Measurements from ENCODE around the gene TUBB6. TPM values are rescaled to one million over a fixed set of nuclear protein-coding genes. Genes with fewer than 3 reads are reported as not detected.

TUBB6 gene
- total RNA-seq, 4 donors from 2014 or later: 20.7 to 111 (median 50.5) TPM

GRCh38 chr18:12336887-12337286 is 28.8 kb downstream of the TUBB6 start:
- H3K36me3 ChIP-seq: peaks cover 0 to 77% (median 0%) of the 10 kb centered on the region in 3 donors
- TF ChIP-seq CTCF (IDR thresholded peaks at IDR 0.05) (no peak), POLR2A (IDR thresholded peaks at IDR 0.05) (no peak)

GRCh38 chr18:12338382-12338781 is 30.3 kb downstream of the TUBB6 start:
- peaks cover 0 to 92% (median 8%) of the 10 kb centered on the region in 3 donors for H3K36me3 ChIP-seq

More at GRCh38 chr18:12336887-12337286, 28.8 kb downstream of the TUBB6 start:
- H3K4me1 ChIP-seq: peaks cover 0 to 10% (median 0%) of the 10 kb centered on the region in 4 donors
- H3K27ac ChIP-seq: no peak overlapping the region
- no peaks in the 10 kb centered on the region for H3K27me3 ChIP-seq
- no peak for DNase-seq
- no peak overlapping the region for H3K4me3 ChIP-seq
- no peaks in the 10 kb centered on the region for H3K9me3 ChIP-seq

DNA sequence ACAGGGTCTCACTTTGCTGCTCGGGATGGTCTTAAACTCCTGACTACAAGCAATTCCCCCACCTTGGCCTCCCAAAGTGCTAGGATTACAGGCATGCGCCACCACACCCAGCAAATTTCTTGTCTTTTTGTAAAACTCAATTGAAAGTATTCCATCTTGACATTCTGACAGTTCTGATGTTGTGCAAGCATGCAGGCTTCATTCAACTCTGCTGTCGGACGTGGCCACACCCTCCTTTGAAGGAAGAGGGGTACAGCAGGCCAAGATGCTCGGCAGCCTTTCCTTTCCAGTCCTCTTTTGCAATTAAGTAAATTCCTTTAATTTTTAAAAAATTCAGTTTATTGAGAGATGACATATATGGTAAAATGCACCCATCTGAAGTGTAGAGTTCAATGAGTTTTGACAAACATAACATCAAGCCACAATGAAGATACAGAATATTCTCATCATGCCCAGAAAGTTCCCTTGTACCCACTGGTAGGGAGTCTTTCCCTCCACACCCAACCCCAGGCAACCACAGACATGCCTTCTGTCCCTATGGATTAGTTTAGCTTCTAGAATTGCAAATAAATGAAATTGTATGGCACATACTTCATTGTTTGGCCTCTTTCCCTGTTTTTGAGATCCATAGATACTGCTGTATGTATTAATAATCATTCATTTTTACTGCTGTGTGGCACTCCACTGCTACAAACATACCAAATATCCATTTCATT is 33.1 kb downstream of the TUBB6 start:
- no peaks in the 10 kb centered on the region for H3K27me3 ChIP-seq
- no peak overlapping the region for H3K27ac ChIP-seq
- TF ChIP-seq CTCF (IDR thresholded peaks at IDR 0.05) (no peak), POLR2A (IDR thresholded peaks at IDR 0.05) (no peak)
- peaks cover 0 to 10% (median 0%) of the 10 kb centered on the region in 4 donors for H3K4me1 ChIP-seq
- peaks cover 0 to 94% (median 8%) of the 10 kb centered on the region in 3 donors for H3K36me3 ChIP-seq
- H3K4me3 ChIP-seq: no peak overlapping the region
- DNase-seq: no peak
- no peaks in the 10 kb centered on the region for H3K9me3 ChIP-seq

More at GRCh38 chr18:12338382-12338781, 30.3 kb downstream of the TUBB6 start:
- Histone ChIP-seq H3K9me3 (no peaks in the 10 kb centered on the region), H3K4me1 (peaks cover 0 to 10% (median 0%) of the 10 kb centered on the region in 4 donors), H3K4me3 (no peak overlapping the region), H3K27me3 (no peaks in the 10 kb centered on the region), H3K27ac (no peak overlapping the region)
- TF ChIP-seq CTCF (IDR thresholded peaks at IDR 0.05): no peak
- TF ChIP-seq POLR2A (IDR thresholded peaks at IDR 0.05): no peak
- DNase-seq: no peak

DNA sequence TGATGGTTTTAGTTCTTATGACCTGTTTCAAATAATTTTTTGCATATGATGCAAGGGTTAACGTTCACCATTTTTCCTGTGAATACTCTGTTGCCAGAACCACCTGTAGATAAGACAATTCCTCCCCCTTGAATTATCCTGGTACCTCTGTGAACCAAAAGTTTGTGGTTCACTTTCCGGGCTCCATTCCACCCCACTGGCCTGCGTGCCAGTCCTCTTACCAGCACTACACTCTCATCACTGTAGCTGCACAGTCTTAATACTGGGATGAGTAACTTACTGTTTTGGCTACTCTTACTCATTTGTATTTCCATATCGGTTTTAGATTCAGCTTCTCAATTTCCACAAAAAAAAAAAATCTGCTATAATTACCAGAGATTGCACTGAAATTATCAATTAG is 34.6 kb downstream of the TUBB6 start:
- no peak for DNase-seq
- no peak overlapping the region for H3K4me3 ChIP-seq
- no peak overlapping the region for H3K27ac ChIP-seq
- peaks cover 0 to 3% (median 0%) of the 10 kb centered on the region in 4 donors for H3K4me1 ChIP-seq
- no peak for TF ChIP-seq CTCF (IDR thresholded peaks at IDR 0.05)
- no peak for TF ChIP-seq POLR2A (IDR thresholded peaks at IDR 0.05)
- H3K36me3 ChIP-seq: peaks cover 0 to 96% (median 8%) of the 10 kb centered on the region in 3 donors
- H3K9me3 ChIP-seq: no peaks in the 10 kb centered on the region
- H3K27me3 ChIP-seq: no peaks in the 10 kb centered on the region

DNA sequence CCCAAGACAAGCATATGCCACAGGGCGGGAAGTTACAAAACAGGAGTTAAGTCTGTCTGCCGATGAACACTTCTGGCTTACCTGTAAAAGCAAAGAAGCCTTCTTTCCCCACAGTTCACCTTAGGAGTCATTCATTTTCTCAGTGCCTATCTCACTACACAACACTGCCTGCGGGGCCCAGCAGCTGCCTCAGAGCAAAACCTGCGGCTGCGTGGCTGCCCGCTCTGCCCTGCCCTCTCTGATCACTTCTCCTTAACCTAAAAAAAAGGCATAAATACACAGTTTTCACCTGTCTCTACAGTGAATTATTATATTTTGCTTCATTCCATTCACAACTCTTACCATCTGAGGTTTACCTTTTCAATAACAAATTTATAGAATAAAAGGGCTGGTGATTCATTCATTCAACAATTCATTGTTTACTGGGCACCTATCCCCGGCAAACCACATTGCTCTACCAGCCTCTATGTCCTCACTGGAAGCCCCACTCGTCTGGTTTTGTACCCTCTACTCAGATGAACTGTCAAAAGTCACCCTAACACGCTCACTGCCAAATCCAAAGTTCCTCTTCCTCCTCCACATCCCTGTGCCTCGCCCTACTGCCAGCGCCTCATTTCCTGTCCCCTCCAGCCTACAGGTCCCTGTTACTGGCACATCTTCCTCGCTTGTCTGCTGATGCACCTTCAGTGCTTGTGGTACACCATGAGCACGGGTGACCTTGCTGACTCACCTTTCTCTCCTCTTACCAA is 37.6 kb downstream of the TUBB6 start:
- H3K9me3 ChIP-seq: no peaks in the 10 kb centered on the region
- TF ChIP-seq CTCF (IDR thresholded peaks at IDR 0.05): no peak
- no peak for TF ChIP-seq POLR2A (IDR thresholded peaks at IDR 0.05)
- H3K36me3 ChIP-seq: peaks cover 0 to 97% (median 8%) of the 10 kb centered on the region in 3 donors
- no peak overlapping the region for H3K4me3 ChIP-seq
- no peak overlapping the region for H3K27ac ChIP-seq
- H3K27me3 ChIP-seq: no peaks in the 10 kb centered on the region
- DNase-seq: no peak
- H3K4me1 ChIP-seq: no peaks in the 10 kb centered on the region

All from Peyer's patch (tissue), 4 donors.